HepG2 (cell line): ENCODE results near the gene MFAP4. TPM values are rescaled to one million over a fixed set of nuclear protein-coding genes. Genes with fewer than 3 reads are reported as not detected.

Experiments used
- AGO1 ChIP-seq: fragments of 200-400 bp; formaldehyde crosslinking; IDR thresholded peaks from 2 replicates; pipeline ENCODE4 v1.6.1; 2017; ENCODE audit warnings: mild to moderate bottlenecking, low read depth, low read length, moderate library complexity; ENCODE audit not compliant: poor library complexity, severe bottlenecking
- JUN ChIP-seq: sonication (generic); formaldehyde crosslinking; IDR thresholded peaks from 2 replicates; pipeline ENCODE4 v1.4.0; 2020; ENCODE audit warnings: mild to moderate bottlenecking, missing genetic modification reagents
- KDM5B ChIP-seq: sonication (generic); formaldehyde crosslinking; IDR thresholded peaks from 2 replicates; pipeline ENCODE4 v1.4.0; 2020; ENCODE audit warnings: missing genetic modification reagents, mild to moderate bottlenecking, borderline replicate concordance
- NFYC ChIP-seq: IDR thresholded peaks from 2 replicates; pipeline ENCODE4 v1.6.1; 2016; ENCODE audit warnings: missing genetic modification reagents, missing compliant biosample characterization
- PLSCR1 ChIP-seq: sonication (generic); formaldehyde crosslinking; IDR thresholded peaks from 2 replicates; pipeline ENCODE4 v1.5.0; 2020; ENCODE audit warnings: missing genetic modification reagents, mild to moderate bottlenecking, borderline replicate concordance
- SP5 ChIP-seq: IDR thresholded peaks from 2 replicates; pipeline ENCODE4 v1.6.1; 2016; ENCODE audit warnings: low read depth, borderline replicate concordance
- TBX2 ChIP-seq: sonication (generic); formaldehyde crosslinking; IDR thresholded peaks from 2 replicates; pipeline ENCODE4 v1.5.0; 2020; ENCODE audit warnings: missing genetic modification reagents, mild to moderate bottlenecking, borderline replicate concordance
- TFDP1 ChIP-seq: IDR thresholded peaks from 2 replicates; pipeline ENCODE4 v1.6.1; 2016; ENCODE audit warnings: missing compliant biosample characterization, missing genetic modification reagents, borderline replicate concordance
- ZHX2 ChIP-seq, 2 experiments: sonication (generic) in 1 of 2; formaldehyde crosslinking in 1 of 2; IDR thresholded peaks; 2 replicates each; pipeline versions ENCODE4 v1.6.1 to v1.9.0; 2014 to 2022; ENCODE audit warnings: antibody characterized with exemption in 1 of 2, borderline replicate concordance in 1 of 2, inconsistent platforms in 1 of 2, low read depth in 1 of 2, missing genetic modification reagents in 1 of 2
- ZNF282 ChIP-seq: fragments of 450-650 bp; IDR thresholded peaks from 2 replicates; pipeline ENCODE4 v1.6.1; 2018; ENCODE audit not compliant: partially characterized antibody
- ZNF34 ChIP-seq: sonication (generic); formaldehyde crosslinking; IDR thresholded peaks from 2 replicates; pipeline ENCODE4 v1.4.0; 2020; ENCODE audit warnings: mild to moderate bottlenecking, missing genetic modification reagents, borderline replicate concordance
- ZSCAN12 ChIP-seq: sonication (generic); formaldehyde crosslinking; IDR thresholded peaks from 2 replicates; pipeline ENCODE4 v1.9.0; 2021; ENCODE audit warnings: mild to moderate bottlenecking, missing genetic modification reagents
- polyA plus RNA-seq, 8 experiments: library from polyadenylated mRNA; depleted of rRNA in 3 of 8; stranded (reverse) in 7 of 8; unstranded in 1 of 8; fragments of >200 nt; fragmentation: Illumina TruSeq in 4 of 8; extraction: Trizol in 4 of 8; gene quantifications; 2 replicates each; pipeline versions ENCODE4 v1.2.1 to v1.2.3, GENCODE V29; 2011 to 2016; ENCODE audit warnings: low read depth in 4 of 8, missing spikeins in 1 of 8, mixed read lengths in 1 of 8; ENCODE audit not compliant: insufficient read depth in 1 of 8
- total RNA-seq, 5 experiments: library from RNA; depleted of rRNA; stranded (reverse); fragments of >200 nt; fragmentation: Illumina TruSeq; extraction: Trizol; gene quantifications; 2 replicates each; pipeline ENCODE4 v1.2.3, GENCODE V29; 2016; ENCODE audit warnings: low read depth in 1 of 5
- TF ChIP-seq, protein P1 (sequence below): sonication (generic); formaldehyde crosslinking; IDR thresholded peaks from 2 replicates; pipeline ENCODE4 v1.4.0; 2020; ENCODE audit warnings: low read depth, missing genetic modification reagents
- TF ChIP-seq, protein P2 (sequence below): sonication (generic); formaldehyde crosslinking; IDR thresholded peaks from 2 replicates; pipeline ENCODE4 v1.4.0; 2020; ENCODE audit warnings: mild to moderate bottlenecking, missing genetic modification reagents

MFAP4 gene
- total and polyA plus RNA-seq, 2 of the 13 experiments (the other 11 are each of a cell fraction or from before 2014, with no cell fraction given) = 0.08 TPM; not detected in 1

DNA sequence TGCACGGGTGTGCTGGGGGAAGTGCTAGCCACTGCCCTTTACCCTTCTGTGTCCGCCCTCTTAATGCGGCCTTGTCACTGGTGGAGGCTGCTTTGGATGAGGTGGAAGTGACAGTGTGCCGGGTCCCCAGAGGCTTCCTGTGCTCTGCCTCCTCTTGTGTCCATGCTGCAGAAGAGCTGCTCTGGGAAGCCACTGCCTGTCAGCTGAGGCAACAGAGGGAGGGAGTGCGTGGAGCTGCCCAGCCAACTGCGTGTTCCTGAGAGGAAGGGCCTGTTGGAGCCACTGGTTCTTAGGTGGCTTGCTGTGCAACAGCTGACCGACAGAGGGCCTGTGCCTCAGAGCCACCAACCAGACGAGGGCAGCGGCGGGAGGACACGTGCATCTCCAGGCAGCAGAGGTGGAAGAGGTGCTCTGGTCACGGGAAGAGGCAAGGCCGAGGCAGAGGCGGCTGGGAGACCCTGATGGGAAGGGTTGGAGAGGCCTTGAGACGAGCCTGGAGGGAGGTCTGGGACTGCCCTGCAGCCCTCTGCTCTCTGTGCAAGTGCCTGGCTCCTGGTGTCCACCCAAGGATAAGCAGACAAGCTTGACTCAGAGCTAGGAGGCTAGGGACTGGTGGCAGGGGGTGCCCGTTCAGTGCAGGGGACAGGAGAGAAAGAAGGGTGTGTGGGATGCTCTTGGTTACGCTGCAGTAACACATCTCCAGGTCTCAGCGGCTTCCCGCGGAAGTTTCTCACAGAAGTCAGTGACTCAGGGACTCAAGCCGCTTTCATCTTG is 49.9 kb downstream of the MFAP4 start (continued):
- no peak for TF ChIP-seq SP5 (CRISPR knock-in tag)
- no peak for TF ChIP-seq ZNF282
- no peak for TF ChIP-seq AGO1
- TF ChIP-seq, protein P1, sequence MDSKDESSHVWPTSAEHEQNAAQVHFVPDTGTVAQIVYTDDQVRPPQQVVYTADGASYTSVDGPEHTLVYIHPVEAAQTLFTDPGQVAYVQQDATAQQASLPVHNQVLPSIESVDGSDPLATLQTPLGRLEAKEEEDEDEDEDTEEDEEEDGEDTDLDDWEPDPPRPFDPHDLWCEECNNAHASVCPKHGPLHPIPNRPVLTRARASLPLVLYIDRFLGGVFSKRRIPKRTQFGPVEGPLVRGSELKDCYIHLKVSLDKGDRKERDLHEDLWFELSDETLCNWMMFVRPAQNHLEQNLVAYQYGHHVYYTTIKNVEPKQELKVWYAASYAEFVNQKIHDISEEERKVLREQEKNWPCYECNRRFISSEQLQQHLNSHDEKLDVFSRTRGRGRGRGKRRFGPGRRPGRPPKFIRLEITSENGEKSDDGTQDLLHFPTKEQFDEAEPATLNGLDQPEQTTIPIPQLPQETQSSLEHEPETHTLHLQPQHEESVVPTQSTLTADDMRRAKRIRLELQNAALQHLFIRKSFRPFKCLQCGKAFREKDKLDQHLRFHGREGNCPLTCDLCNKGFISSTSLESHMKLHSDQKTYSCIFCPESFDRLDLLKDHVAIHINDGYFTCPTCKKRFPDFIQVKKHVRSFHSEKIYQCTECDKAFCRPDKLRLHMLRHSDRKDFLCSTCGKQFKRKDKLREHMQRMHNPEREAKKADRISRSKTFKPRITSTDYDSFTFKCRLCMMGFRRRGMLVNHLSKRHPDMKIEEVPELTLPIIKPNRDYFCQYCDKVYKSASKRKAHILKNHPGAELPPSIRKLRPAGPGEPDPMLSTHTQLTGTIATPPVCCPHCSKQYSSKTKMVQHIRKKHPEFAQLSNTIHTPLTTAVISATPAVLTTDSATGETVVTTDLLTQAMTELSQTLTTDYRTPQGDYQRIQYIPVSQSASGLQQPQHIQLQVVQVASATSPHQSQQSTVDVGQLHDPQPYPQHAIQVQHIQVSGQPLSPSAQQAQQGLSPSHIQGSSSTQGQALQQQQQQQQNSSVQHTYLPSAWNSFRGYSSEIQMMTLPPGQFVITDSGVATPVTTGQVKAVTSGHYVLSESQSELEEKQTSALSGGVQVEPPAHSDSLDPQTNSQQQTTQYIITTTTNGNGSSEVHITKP = no peak
- TF ChIP-seq KDM5B (CRISPR knock-in tag) = peak; percentile 88; the same call in 1 of the 2 replicates
- TF ChIP-seq TBX2 (CRISPR knock-in tag) = peak; percentile 40; the same call in 1 of the 2 replicates
- no peak for TF ChIP-seq JUN (CRISPR knock-in tag)
- TF ChIP-seq ZHX2 (IDR thresholded peaks at IDR 0.05; ENCODE audit: low read depth) = no peak
- no peak for TF ChIP-seq ZHX2 (CRISPR knock-in tag; IDR thresholded peaks at IDR 0.05; ENCODE audit: borderline replicate concordance)
- TF ChIP-seq, protein P2, sequence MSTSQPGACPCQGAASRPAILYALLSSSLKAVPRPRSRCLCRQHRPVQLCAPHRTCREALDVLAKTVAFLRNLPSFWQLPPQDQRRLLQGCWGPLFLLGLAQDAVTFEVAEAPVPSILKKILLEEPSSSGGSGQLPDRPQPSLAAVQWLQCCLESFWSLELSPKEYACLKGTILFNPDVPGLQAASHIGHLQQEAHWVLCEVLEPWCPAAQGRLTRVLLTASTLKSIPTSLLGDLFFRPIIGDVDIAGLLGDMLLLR (CRISPR knock-in tag) = peak; percentile 84; the same call in 1 of the 2 replicates
- peak; percentile 23; the same call in 1 of the 2 replicates for TF ChIP-seq NFYC (CRISPR knock-in tag)
- TF ChIP-seq TFDP1 (CRISPR knock-in tag) = peak; percentile 97
- no peak for TF ChIP-seq ZNF34 (CRISPR knock-in tag)
- no peak for TF ChIP-seq ZSCAN12
- no peak for TF ChIP-seq PLSCR1 (CRISPR knock-in tag)
